DOHH2 (cell line): Measurements from ENCODE around the gene DAP3.

Experiments used
- EZH2phosphoT487 ChIP-seq: fragments of 200-600 bp; sonication (generic); IDR thresholded peaks from 2 replicates; pipeline ENCODE4 v1.6.1; 2017; ENCODE audit warnings: borderline replicate concordance, mild to moderate bottlenecking, antibody characterized with exemption, low read length, moderate library complexity, mixed read lengths
- TF ChIP-seq, protein P1 (sequence below): fragments of 200-600 bp; sonication (generic); IDR thresholded peaks from one replicate; pipeline ENCODE4 v1.5.1; 2014; ENCODE audit warnings: antibody characterized with exemption, mild to moderate bottlenecking, low read depth, low read length; ENCODE audit not compliant: poor library complexity, severe bottlenecking

- TF ChIP-seq, protein P1, sequence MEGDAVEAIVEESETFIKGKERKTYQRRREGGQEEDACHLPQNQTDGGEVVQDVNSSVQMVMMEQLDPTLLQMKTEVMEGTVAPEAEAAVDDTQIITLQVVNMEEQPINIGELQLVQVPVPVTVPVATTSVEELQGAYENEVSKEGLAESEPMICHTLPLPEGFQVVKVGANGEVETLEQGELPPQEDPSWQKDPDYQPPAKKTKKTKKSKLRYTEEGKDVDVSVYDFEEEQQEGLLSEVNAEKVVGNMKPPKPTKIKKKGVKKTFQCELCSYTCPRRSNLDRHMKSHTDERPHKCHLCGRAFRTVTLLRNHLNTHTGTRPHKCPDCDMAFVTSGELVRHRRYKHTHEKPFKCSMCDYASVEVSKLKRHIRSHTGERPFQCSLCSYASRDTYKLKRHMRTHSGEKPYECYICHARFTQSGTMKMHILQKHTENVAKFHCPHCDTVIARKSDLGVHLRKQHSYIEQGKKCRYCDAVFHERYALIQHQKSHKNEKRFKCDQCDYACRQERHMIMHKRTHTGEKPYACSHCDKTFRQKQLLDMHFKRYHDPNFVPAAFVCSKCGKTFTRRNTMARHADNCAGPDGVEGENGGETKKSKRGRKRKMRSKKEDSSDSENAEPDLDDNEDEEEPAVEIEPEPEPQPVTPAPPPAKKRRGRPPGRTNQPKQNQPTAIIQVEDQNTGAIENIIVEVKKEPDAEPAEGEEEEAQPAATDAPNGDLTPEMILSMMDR, result no peak
- no peak for TF ChIP-seq EZH2phosphoT487
Observed at GRCh38 chr1:155725142-155725541, 36.3 kb downstream of the DAP3 start.
